SK-N-MC (cell line): Measurements from ENCODE around the gene UBR2.
"Not testable (repeated sequence)": the region's sequence is repeated elsewhere in the genome, so short reads cannot be mapped to it uniquely, and the experiment has no call there.

Source experiments
- EZH2 ChIP-seq: fragments of 200-600 bp; sonication (generic); IDR thresholded peaks from one replicate; pipeline ENCODE4 v1.6.1; 2017; ENCODE audit warnings: antibody characterized with exemption
- FOXP2 ChIP-seq: optimal IDR thresholded peaks from 2 replicates; pipeline ENCODE3; 2011; ENCODE audit warnings: mild to moderate bottlenecking, moderate library complexity; ENCODE audit not compliant: insufficient read depth; ENCODE audit errors: extremely low read length, control extremely low read depth
- POLR2AphosphoS5 ChIP-seq: IDR thresholded peaks from 2 replicates; pipeline ENCODE4 v1.6.1; 2012; ENCODE audit warnings: mild to moderate bottlenecking, low read depth, low read length, borderline replicate concordance

- not testable (repeated sequence) for TF ChIP-seq EZH2, POLR2AphosphoS5, FOXP2
Observed at GRCh38 chr6:42702786-42703185, 139.0 kb downstream of the UBR2 start.
